ENCODE data around the gene PRR27. TPM values are rescaled to one million over a fixed set of nuclear protein-coding genes. Genes with fewer than 3 reads are reported as not detected.
"Not testable (repeated sequence)": the region's sequence is repeated elsewhere in the genome, so short reads cannot be mapped to it uniquely, and the experiment has no call there.

PRR27 gene
- polyA plus RNA-seq, 3 donors: 0.06 to 0.07 TPM; not detected in 1

DNA sequence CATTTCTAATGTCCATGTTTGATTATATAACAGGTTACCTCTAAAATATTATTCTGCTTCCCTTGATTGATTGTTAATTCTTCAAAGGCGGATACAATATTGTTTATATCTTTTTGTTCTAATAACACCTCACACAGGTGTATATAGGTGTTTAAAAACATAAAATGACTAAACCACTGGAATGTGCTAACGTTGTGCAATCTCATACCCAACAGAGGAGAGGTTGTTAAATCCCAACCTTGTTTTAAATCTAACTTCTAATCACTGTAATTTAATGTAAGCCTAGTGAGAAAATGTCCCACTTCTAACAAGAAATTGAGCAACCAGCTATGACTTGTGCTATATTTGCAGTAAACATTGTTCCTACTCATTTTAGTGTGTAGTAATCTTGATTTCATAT lies 42.8 kb downstream of the PRR27 start:
- no peak for DNase-seq (ENCODE audit: low read depth in 3 of 3, low spot score in 2 of 3)

DNA sequence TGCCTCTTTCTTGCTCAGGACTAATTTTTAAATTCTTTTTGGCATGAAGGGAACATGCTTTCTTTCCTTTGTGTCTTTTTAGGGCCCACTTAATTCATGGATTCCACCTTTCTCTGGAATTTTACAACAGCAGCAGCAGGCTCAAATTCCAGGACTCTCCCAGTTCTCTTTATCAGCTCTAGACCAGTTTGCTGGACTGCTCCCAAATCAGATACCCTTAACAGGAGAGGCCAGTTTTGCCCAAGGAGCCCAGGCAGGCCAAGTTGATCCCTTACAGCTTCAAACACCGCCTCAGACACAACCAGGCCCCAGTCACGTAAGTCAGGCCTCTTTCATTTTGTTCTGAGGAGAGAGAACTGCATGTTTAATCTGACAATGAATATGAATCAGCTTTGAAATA lies 43.8 kb downstream of the PRR27 start:
- DNase-seq (ENCODE audit: low read depth in 3 of 3, low spot score in 2 of 3): no peak

DNA sequence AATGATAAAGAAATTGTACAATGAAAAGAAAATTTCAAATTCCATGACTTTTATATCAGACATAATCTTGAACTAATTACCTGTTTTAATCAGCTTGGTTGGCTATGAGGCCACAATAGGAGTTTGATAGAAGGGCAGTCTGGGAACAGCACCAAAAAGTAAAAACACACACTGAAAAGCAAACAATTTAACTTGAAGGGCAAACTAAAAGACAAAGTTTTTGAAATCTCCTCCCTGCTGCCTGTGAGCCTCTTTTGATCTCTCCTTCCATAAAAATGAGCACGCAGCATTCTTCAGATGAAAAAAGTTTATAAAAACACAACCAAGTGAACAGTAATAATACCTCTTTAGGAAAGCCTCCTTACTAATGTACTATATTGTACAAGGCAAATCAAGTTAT lies 49.6 kb downstream of the PRR27 start:
- no peak for DNase-seq (ENCODE audit: low read depth in 3 of 3, low spot score in 2 of 3)

DNA sequence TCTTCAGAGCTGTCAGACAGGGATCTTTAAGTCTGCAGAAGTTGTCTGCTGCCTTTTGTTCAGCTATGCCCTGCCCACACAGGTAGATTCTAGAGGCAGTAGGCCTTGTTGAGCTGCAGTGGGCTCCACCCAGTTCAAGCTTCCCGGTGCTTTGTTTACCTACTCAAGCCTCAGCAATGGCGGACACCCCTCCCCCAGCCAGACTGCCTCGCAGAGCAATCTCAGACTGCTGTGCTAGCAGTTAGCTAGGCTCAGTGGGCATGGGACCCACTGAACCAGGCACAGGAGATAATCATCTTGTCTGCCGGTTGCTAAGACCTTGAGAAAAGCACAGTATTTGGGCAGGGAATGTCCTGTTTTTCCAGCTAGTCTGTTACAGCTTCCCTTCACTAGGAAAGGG lies 58.7 kb downstream of the PRR27 start:
- not testable (repeated sequence) for DNase-seq (ENCODE audit: low read depth in 3 of 3, low spot score in 2 of 3)

Other genes with a start within 250 kb of the PRR27 start
- not detected for gene CSN1S1, start 223.2 kb upstream of the PRR27 start, polyA plus RNA-seq (ENCODE audit: insufficient read length in 3 of 3)
- not detected for gene CSN2, start 188.5 kb upstream of the PRR27 start, polyA plus RNA-seq (ENCODE audit: insufficient read length in 3 of 3)
- under 1 TPM; 0.36 to 0.57 (median 0.40) TPM for gene STATH, start 158.3 kb upstream of the PRR27 start, polyA plus RNA-seq (ENCODE audit: insufficient read length in 3 of 3)
- not detected for gene HTN3, start 125.8 kb upstream of the PRR27 start, polyA plus RNA-seq (ENCODE audit: insufficient read length in 3 of 3)
- gene HTN1, start 103.8 kb upstream of the PRR27 start, polyA plus RNA-seq (ENCODE audit: insufficient read length in 3 of 3): under 1 TPM in 1 of 3 donors, not detected in 2; 0.14 TPM
- gene ODAM, start 41.5 kb downstream of the PRR27 start, polyA plus RNA-seq (ENCODE audit: insufficient read length in 3 of 3): 1 to 10 TPM; 1.5 to 2.3 (median 2.1) TPM
- 1 to 10 TPM in 1 of 3 donors, under 1 TPM in 2; 0.76 to 1.3 (median 0.86) TPM for gene FDCSP, start 71.9 kb downstream of the PRR27 start, polyA plus RNA-seq (ENCODE audit: insufficient read length in 3 of 3)
- gene CSN3, start 88.4 kb downstream of the PRR27 start, polyA plus RNA-seq (ENCODE audit: insufficient read length in 3 of 3): not detected
- under 1 TPM in 2 of 3 donors, not detected in 1; 0.11 to 0.18 TPM for gene CABS1, start 180.7 kb downstream of the PRR27 start, polyA plus RNA-seq (ENCODE audit: insufficient read length in 3 of 3)
- gene SMR3A, start 206.5 kb downstream of the PRR27 start, polyA plus RNA-seq (ENCODE audit: insufficient read length in 3 of 3): not detected
- not detected for gene SMR3B, start 228.9 kb downstream of the PRR27 start, polyA plus RNA-seq (ENCODE audit: insufficient read length in 3 of 3)
- gene OPRPN, start 243.7 kb downstream of the PRR27 start, polyA plus RNA-seq (ENCODE audit: insufficient read length in 3 of 3): not detected